GM18520 (cell line): ENCODE results near the gene ATF7.

ENCODE experiments used
- ATAC-seq: cut with Tn5 transposase; IDR thresholded peaks from one replicate; pipeline ENCODE4 v1.9.1; 2021; ENCODE audit not compliant: unreplicated experiment

Gene ATF7

GRCh38 chr12:53502983-53503728, 123.0 kb downstream of the ATF7 start:
- ATAC-seq, result no peak

- no peak for ATAC-seq
Observed at GRCh38 chr12:53502331-53502730, 123.9 kb downstream of the ATF7 start.

- ATAC-seq, result no peak
Observed at GRCh38 chr12:53501615-53502181, 124.5 kb downstream of the ATF7 start.

GRCh38 chr12:53500776-53501614, 125.2 kb downstream of the ATF7 start, which contains the start of gene TARBP2:
TSS of gene TARBP2 (plus strand) at chr12:53501283. CDS start at chr12:53501409, 126 bp downstream.
- ATAC-seq, result peak; percentile 69

GRCh38 chr12:53500142-53500775, 125.9 kb downstream of the ATF7 start:
- no peak for ATAC-seq

GRCh38 chr12:53499266-53500141, 126.7 kb downstream of the ATF7 start, which contains the start of gene MAP3K12:
TSS of gene MAP3K12 (minus strand) at chr12:53499458. CDS start at chr12:53487391, 12,067 bp downstream.
- ATAC-seq, result no peak

- ATAC-seq, result no peak
Observed at GRCh38 chr12:53498235-53498630, 127.9 kb downstream of the ATF7 start.

GRCh38 chr12:53497461-53497860, 128.7 kb downstream of the ATF7 start:
- no peak for ATAC-seq

- ATAC-seq, result no peak
Observed at GRCh38 chr12:53496752-53497032, 129.5 kb downstream of the ATF7 start.

GRCh38 chr12:53495903-53496751, 130.1 kb downstream of the ATF7 start:
- no peak for ATAC-seq

- ATAC-seq, result no peak
Observed at GRCh38 chr12:53493610-53494391, 132.4 kb downstream of the ATF7 start.

- peak; percentile 90 for ATAC-seq
Observed at GRCh38 chr12:53492830-53493609, 133.2 kb downstream of the ATF7 start.

- no peak for ATAC-seq
Observed at GRCh38 chr12:53492188-53492587, 134.0 kb downstream of the ATF7 start.

- no peak for ATAC-seq
Observed at GRCh38 chr12:53489242-53489864, 136.8 kb downstream of the ATF7 start.

GRCh38 chr12:53486736-53487487, 139.3 kb downstream of the ATF7 start:
- ATAC-seq, result no peak

- no peak for ATAC-seq
Observed at GRCh38 chr12:53485955-53486735, 140.0 kb downstream of the ATF7 start.
